PC-9 (cell line): ENCODE results near the gene THOC2. TPM values are rescaled to one million over a fixed set of nuclear protein-coding genes. Genes with fewer than 3 reads are reported as not detected.
"Not testable (repeated sequence)": the region's sequence is repeated elsewhere in the genome, so short reads cannot be mapped to it uniquely, and the experiment has no call there.

Experiments used
- BruUV-seq: library from RNA; stranded (reverse); fragments of 400-500 nt; replicated peaks from 2 replicates; lab custom pipeline; 2021; lab: Mats Ljungman, UMichigan
- CTCF ChIA-PET: fragments of 300-600 bp; sonication (Branson Sonifier 250); formaldehyde crosslinking; loops from one replicate; lab custom pipeline; 2022; ENCODE audit warnings: antibody characterized with exemption; lab: Charles Lee
- POLR2A ChIA-PET: fragments of 300-600 bp; sonication (Branson Sonifier 250); formaldehyde crosslinking; loops from one replicate; lab custom pipeline; 2022; ENCODE audit warnings: antibody characterized with exemption; ENCODE audit not compliant: unreplicated experiment; lab: Charles Lee
- DNase-seq, 2 experiments: peaks; one replicate each; pipeline versions ENCODE4 v3.0.0 to v3.0.0-alpha.2; 2015 to 2022; ENCODE audit warnings: mixed read lengths in 1 of 2
- H2AFZ ChIP-seq: fragments of 200-600 bp; sonication (generic); 2 replicates; pipeline ENCODE4 v1.8.1; 2017; ENCODE audit warnings: antibody characterized with exemption
- H3F3A ChIP-seq: fragments of 200-600 bp; sonication (generic); 2 replicates; pipeline ENCODE4 v1.8.1; 2017; ENCODE audit warnings: antibody characterized with exemption, mild to moderate bottlenecking, low read depth; ENCODE audit not compliant: insufficient read depth
- H3K27ac ChIP-seq: fragments of 200-600 bp; sonication (generic); 2 replicates; pipeline ENCODE4 v1.6.1; 2016; ENCODE audit warnings: mixed run types
- H3K27me3 ChIP-seq: fragments of 200-600 bp; sonication (generic); 2 replicates; pipeline ENCODE4 v1.6.1; 2016; ENCODE audit warnings: low read depth, mixed run types; ENCODE audit not compliant: insufficient read depth
- H3K36me3 ChIP-seq: fragments of 200-600 bp; sonication (generic); 2 replicates; pipeline ENCODE4 v1.6.1; 2016; ENCODE audit warnings: low read depth, mixed run types
- H3K4me1 ChIP-seq: fragments of 200-600 bp; sonication (generic); replicated peaks from 2 replicates; pipeline ENCODE4 v1.6.1; 2016; ENCODE audit warnings: mixed run types; ENCODE audit not compliant: insufficient read depth
- H3K4me2 ChIP-seq: fragments of 200-600 bp; sonication (generic); 2 replicates; pipeline ENCODE4 v1.6.1; 2017; ENCODE audit warnings: mixed run types
- H3K4me3 ChIP-seq: fragments of 200-600 bp; sonication (generic); 2 replicates; pipeline ENCODE4 v1.6.1; 2016; ENCODE audit warnings: mixed run types
- H3K79me2 ChIP-seq: fragments of 200-600 bp; sonication (generic); 2 replicates; pipeline ENCODE4 v1.6.1; 2017; ENCODE audit warnings: low read depth, mixed run types
- H3K9me2 ChIP-seq: fragments of 200-600 bp; sonication (generic); 2 replicates; pipeline ENCODE4 v1.8.1; 2017; ENCODE audit warnings: mild to moderate bottlenecking; ENCODE audit not compliant: insufficient read depth
- H3K9me3 ChIP-seq: fragments of 200-600 bp; sonication (generic); 2 replicates; pipeline ENCODE4 v1.8.1; 2016; ENCODE audit warnings: low read depth; ENCODE audit not compliant: insufficient read depth
- H4K20me1 ChIP-seq: fragments of 200-600 bp; sonication (generic); 2 replicates; pipeline ENCODE4 v1.8.1; 2017; ENCODE audit not compliant: insufficient read depth
- CTCF ChIP-seq: fragments of 200-600 bp; sonication (generic); conservative IDR thresholded peaks from 2 replicates; pipeline ENCODE4 v1.6.1; 2017; ENCODE audit warnings: mixed run types, antibody characterized with exemption, mild to moderate bottlenecking, moderate library complexity
- EZH2 ChIP-seq: fragments of 200-600 bp; sonication (generic); IDR thresholded peaks from 2 replicates; pipeline ENCODE4 v1.8.0; 2017; ENCODE audit warnings: antibody characterized with exemption, low read depth
- intact Hi-C: fragments of 100-400 bp; cut with micrococcal nuclease; formaldehyde crosslinking; loops from one replicate; pipeline ENCODE4 v1.10.0; 2022; ENCODE audit not compliant: unreplicated experiment
- total RNA-seq: library from RNA; stranded (reverse); gene quantifications from 2 replicates; pipeline ENCODE4 v1.2.3, GENCODE V29; 2021

Gene THOC2
- total RNA-seq, 1 experiment from 2014 or later: 158 TPM

GRCh38 chrX:123731258-123731986 lies 1.4 kb downstream of the THOC2 start:
- Histone ChIP-seq H3K4me2 (peak overlapping the region; percentile 97), H2AFZ (peak overlapping the region; percentile 91; the same call in 1 of the 2 replicates), H3K4me3 (peak overlapping the region; percentile 81), H3K79me2 (peaks cover 71% of the 10 kb centered on the region), H3F3A (no peaks in the 10 kb centered on the region), H3K9me2 (no peaks in the 10 kb centered on the region), H3K9me3 (no peaks in the 10 kb centered on the region; the same call in 1 of the 2 replicates), H3K4me1 (peaks cover 29% of the 10 kb centered on the region), H3K36me3 (peaks cover 18% of the 10 kb centered on the region), H3K27ac (no peak overlapping the region; the same call in 1 of the 2 replicates), H4K20me1 (peaks cover 52% of the 10 kb centered on the region), H3K27me3 (no peaks in the 10 kb centered on the region)
- BruUV-seq: no TSS peak
- ChIA-PET CTCF (interaction anchor here (0.6 kb wide), 1 partner anchor 231 kb away, joined by 6 read pairs; no protein-coding TSS in a partner anchor), POLR2A (interaction anchor here (0.6 kb wide), 1 partner anchor 150 kb away, joined by 4 read pairs; no protein-coding TSS in a partner anchor)
- intact Hi-C loops: loop anchor here (2.0 kb wide), 1 partner anchor 231 kb away; no protein-coding TSS in a partner anchor
- DNase-seq: no peak
- no peak for TF ChIP-seq EZH2
- TF ChIP-seq CTCF: no peak

- no peaks in the 10 kb centered on the region for H3K9me2 ChIP-seq
- peak overlapping the region; percentile 17 for H3K4me2 ChIP-seq
- no peaks in the 10 kb centered on the region for H3K27me3 ChIP-seq
- H4K20me1 ChIP-seq: peaks cover 79% of the 10 kb centered on the region
- no peak for TF ChIP-seq EZH2
- TF ChIP-seq CTCF: no peak
- DNase-seq: no peak
- BruUV-seq: no TSS peak
- CTCF ChIA-PET: no interaction called here
- POLR2A ChIA-PET: no interaction called here
- no peak overlapping the region for H2AFZ ChIP-seq
- H3K27ac ChIP-seq: peak overlapping the region; percentile 14; the same call in 1 of the 2 replicates
- H3K4me3 ChIP-seq: no peak overlapping the region
- H3K4me1 ChIP-seq: peaks cover 29% of the 10 kb centered on the region
- peaks cover 99% of the 10 kb centered on the region for H3K79me2 ChIP-seq
- intact Hi-C loops: no loop called here
- peaks cover 25% of the 10 kb centered on the region for H3K36me3 ChIP-seq
- no peaks in the 10 kb centered on the region; the same call in 1 of the 2 replicates for H3K9me3 ChIP-seq
- no peaks in the 10 kb centered on the region for H3F3A ChIP-seq
These were observed 4.3 kb downstream of the THOC2 start for GRCh38 chrX:123728554-123728953.

- DNase-seq: no peak
- TF ChIP-seq EZH2 (no peak), CTCF (no peak)
- CTCF ChIA-PET: no interaction called here
- intact Hi-C loops: no loop called here
- Histone ChIP-seq H3K9me3 (no peaks in the 10 kb centered on the region; the same call in 1 of the 2 replicates), H3F3A (no peaks in the 10 kb centered on the region; the same call in 1 of the 2 replicates), H3K4me3 (no peak overlapping the region), H3K79me2 (peaks cover 100% of the 10 kb centered on the region), H3K4me1 (peaks cover 29% of the 10 kb centered on the region), H3K27me3 (no peaks in the 10 kb centered on the region), H3K9me2 (no peaks in the 10 kb centered on the region), H2AFZ (no peak overlapping the region), H3K36me3 (peaks cover 30% of the 10 kb centered on the region), H4K20me1 (peaks cover 85% of the 10 kb centered on the region), H3K4me2 (peak overlapping the region; percentile 17; the same call in 1 of the 2 replicates), H3K27ac (peak overlapping the region; percentile 14; the same call in 1 of the 2 replicates)
- POLR2A ChIA-PET: no interaction called here
- no TSS peak for BruUV-seq
These were observed 4.8 kb downstream of the THOC2 start for GRCh38 chrX:123728016-123728415.

DNA sequence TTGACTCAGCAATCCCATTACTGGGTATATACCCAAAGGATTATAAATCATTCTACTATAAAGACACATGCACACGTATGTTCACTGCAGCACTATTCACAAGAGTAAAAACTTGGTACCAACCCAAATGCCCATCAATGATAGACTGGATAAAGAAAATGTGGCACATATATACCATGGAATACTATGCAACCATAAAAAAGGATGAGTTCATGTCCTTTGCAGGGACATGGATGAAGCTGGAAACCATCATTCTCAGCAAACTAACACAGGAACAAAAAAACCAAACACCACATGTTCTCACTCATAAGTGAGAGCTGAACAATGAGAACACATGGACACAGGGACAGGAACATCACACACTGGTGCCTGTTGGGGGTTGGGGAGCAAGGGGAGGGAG lies 10.7 kb downstream of the THOC2 start:
- H3K4me2 ChIP-seq, H3F3A ChIP-seq, H3K27ac ChIP-seq, DNase-seq, H3K4me3 ChIP-seq, intact Hi-C loops, CTCF ChIA-PET, H3K9me2 ChIP-seq, H2AFZ ChIP-seq, H3K9me3 ChIP-seq, H3K27me3 ChIP-seq, POLR2A ChIA-PET, H3K4me1 ChIP-seq, BruUV-seq: not testable (repeated sequence)
- Histone ChIP-seq H4K20me1 (peaks cover 94% of the 10 kb centered on the region), H3K36me3 (peaks cover 12% of the 10 kb centered on the region; the same call in 1 of the 2 replicates), H3K79me2 (peaks cover 100% of the 10 kb centered on the region)
